ENCODE data around the gene SPATS2L.

The SPATS2L gene

GRCh38 chr2:200380833-200381542 is 74.5 kb downstream of the SPATS2L start:
- Histone ChIP-seq H3K4me3 (no peak overlapping the region), H3K36me3 (no peaks in the 10 kb centered on the region), H3K4me1 (peaks cover 0 to 75% (median 35%) of the 10 kb centered on the region in 4 donors), H3K27ac (peak overlapping the region in 1 of 2 donors; percentile 69), H3K27me3 (no peaks in the 10 kb centered on the region), H3K9me3 (no peaks in the 10 kb centered on the region)
- intact Hi-C loops (cut with DNase I; ENCODE audit: low total_unique reads), result no loop called here
- no peak for DNase-seq
- TF ChIP-seq CTCF (IDR thresholded peaks at IDR 0.05), result no peak

- TF ChIP-seq CTCF (IDR thresholded peaks at IDR 0.05), result no peak
- no peak for DNase-seq
- no peak overlapping the region for H3K4me3 ChIP-seq
- H3K27me3 ChIP-seq, result no peaks in the 10 kb centered on the region
- H3K36me3 ChIP-seq, result no peaks in the 10 kb centered on the region
- H3K4me1 ChIP-seq, result peaks cover 0 to 59% (median 30%) of the 10 kb centered on the region in 4 donors
- intact Hi-C loops (cut with DNase I; ENCODE audit: low total_unique reads), result no loop called here
- no peak overlapping the region for H3K27ac ChIP-seq
- H3K9me3 ChIP-seq, result no peaks in the 10 kb centered on the region
Measured at GRCh38 chr2:200382874-200383273, 76.4 kb downstream of the SPATS2L start.

GRCh38 chr2:200383380-200384110 is 77.1 kb downstream of the SPATS2L start:
- no peak for DNase-seq
- Histone ChIP-seq H3K27ac (peak overlapping the region in 1 of 2 donors; percentile 21), H3K9me3 (no peaks in the 10 kb centered on the region), H3K4me3 (peak overlapping the region in 1 of 2 donors; percentile 16), H3K4me1 (peaks cover 0 to 52% (median 25%) of the 10 kb centered on the region in 4 donors), H3K27me3 (no peaks in the 10 kb centered on the region), H3K36me3 (no peaks in the 10 kb centered on the region)
- intact Hi-C loops (cut with DNase I; ENCODE audit: low total_unique reads), result no loop called here
- TF ChIP-seq CTCF (IDR thresholded peaks at IDR 0.05), result no peak

GRCh38 chr2:200385063-200385635 is 78.7 kb downstream of the SPATS2L start:
- H3K36me3 ChIP-seq, result peaks cover 11 to 12% (median 12%) of the 10 kb centered on the region in 3 donors
- H3K4me1 ChIP-seq, result peaks cover 0 to 36% (median 11%) of the 10 kb centered on the region in 4 donors
- H3K27me3 ChIP-seq, result no peaks in the 10 kb centered on the region
- no peak overlapping the region for H3K27ac ChIP-seq
- DNase-seq, result no peak
- no peak for TF ChIP-seq CTCF (IDR thresholded peaks at IDR 0.05)
- intact Hi-C loops (cut with DNase I; ENCODE audit: low total_unique reads), result no loop called here
- no peaks in the 10 kb centered on the region for H3K9me3 ChIP-seq
- no peak overlapping the region for H3K4me3 ChIP-seq

GRCh38 chr2:200393191-200393590 is 86.7 kb downstream of the SPATS2L start:
- no peak overlapping the region for H3K27ac ChIP-seq
- no peaks in the 10 kb centered on the region for H3K27me3 ChIP-seq
- H3K4me1 ChIP-seq, result no peaks in the 10 kb centered on the region
- H3K36me3 ChIP-seq, result peaks cover 15 to 30% (median 20%) of the 10 kb centered on the region in 3 donors
- intact Hi-C loops (cut with DNase I; ENCODE audit: low total_unique reads), result no loop called here
- H3K9me3 ChIP-seq, result no peaks in the 10 kb centered on the region
- no peak overlapping the region for H3K4me3 ChIP-seq
- TF ChIP-seq CTCF (IDR thresholded peaks at IDR 0.05), result no peak
- DNase-seq, result no peak

Measured in tibial artery (tissue), 4 donors.